Astrocyte of the spinal cord (primary cell): ENCODE data around the gene TENT4A.

ENCODE experiments used
- DNase-seq: peaks from one replicate; pipeline ENCODE4 v3.0.0; 2011; ENCODE audit warnings: low read depth, low spot score
- H3K4me3 ChIP-seq: 2 replicates; pipeline ENCODE4 v1.5.1; 2011; ENCODE audit warnings: low read depth, mild to moderate bottlenecking, low read length, moderate library complexity
- CTCF ChIP-seq: IDR thresholded peaks from 2 replicates; pipeline ENCODE4 v1.5.1; 2012; ENCODE audit warnings: low read depth, mild to moderate bottlenecking, low read length, inconsistent platforms
- in situ Hi-C: cut with HindIII; loops from 2 replicates; pipeline ENCODE4 v1.10.0; 2017; ENCODE audit warnings: low sequenced_read_pairs

TENT4A gene

DNA sequence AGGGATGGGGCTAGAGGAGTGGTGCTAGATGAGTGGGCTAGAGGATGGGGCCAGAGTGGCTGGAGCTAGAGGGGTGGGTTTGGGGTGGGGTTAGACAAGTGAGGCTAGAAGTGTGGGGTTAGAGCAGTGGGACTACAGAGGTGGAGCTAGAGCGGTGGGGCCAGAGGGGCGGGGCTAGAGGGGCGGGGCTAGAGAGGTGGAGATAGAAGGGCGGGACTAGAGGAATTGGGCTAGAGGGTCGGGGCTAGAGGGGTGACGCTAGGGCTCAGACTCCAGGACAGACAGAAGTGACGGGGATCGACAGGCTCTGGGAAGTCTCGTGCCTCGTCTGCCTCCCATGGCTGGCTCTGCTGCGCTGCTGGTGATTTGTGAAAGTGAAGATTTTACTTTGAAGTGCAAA, 31.0 kb upstream of the TENT4A start:
- TF ChIP-seq CTCF: no peak
- DNase-seq: no peak
- no peak overlapping the region for H3K4me3 ChIP-seq
- in situ Hi-C loops: no loop called here

DNA sequence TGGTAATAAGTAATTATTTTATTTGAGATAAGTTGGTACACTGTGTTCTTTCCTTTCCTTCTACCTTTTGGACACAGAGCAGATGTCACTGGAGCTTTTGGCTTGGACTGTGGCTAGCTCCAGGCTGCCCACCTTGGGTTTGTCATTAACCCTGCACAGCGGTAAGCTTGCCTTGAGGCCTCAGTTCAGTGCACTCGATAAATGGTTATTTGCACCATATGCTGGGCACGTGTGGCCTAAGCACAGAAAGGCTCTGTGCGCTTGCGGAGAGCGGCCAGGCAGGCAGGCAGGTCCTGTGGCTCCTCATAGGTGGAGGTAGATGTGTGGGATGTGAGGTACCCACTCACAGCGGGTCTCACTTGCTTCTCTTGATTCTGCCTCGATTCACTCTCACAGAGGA, 30.0 kb upstream of the TENT4A start:
- in situ Hi-C loops: no loop called here
- H3K4me3 ChIP-seq: no peak overlapping the region
- no peak for TF ChIP-seq CTCF
- no peak for DNase-seq

- TF ChIP-seq CTCF: no peak
- DNase-seq: no peak
- no peak overlapping the region for H3K4me3 ChIP-seq
- in situ Hi-C loops: no loop called here
Measured at GRCh38 chr5:6684075-6684474, 29.2 kb upstream of the TENT4A start.

- TF ChIP-seq CTCF: no peak
- H3K4me3 ChIP-seq: no peak overlapping the region
- no peak for DNase-seq
- in situ Hi-C loops: no loop called here
Measured at GRCh38 chr5:6686501-6686900, 26.7 kb upstream of the TENT4A start.

DNA sequence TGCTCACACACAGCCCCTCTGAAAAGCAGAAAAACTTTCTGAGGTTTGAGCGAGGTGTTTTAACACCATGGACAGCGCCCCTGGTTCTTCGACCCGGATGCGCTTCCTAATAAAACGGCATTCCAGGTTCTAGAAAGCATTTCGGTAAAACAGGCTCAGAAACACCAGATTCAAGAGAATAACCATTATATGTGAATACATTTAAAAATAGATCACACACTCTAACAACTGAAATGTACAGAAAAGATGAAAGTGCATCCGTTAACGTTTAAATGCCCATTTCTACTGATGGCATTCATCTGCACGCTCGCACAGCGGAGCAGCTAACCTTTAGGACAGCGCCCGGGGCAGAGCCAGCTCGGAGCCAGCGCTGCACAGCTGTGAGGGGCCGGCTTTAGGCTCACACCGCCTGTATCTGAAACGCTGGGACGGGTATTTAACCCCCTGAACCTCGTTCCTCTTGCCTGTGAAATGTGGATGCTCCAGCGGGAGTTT, 26.3 kb upstream of the TENT4A start:
- H3K4me3 ChIP-seq: peak overlapping the region; percentile 30
- in situ Hi-C loops: no loop called here

DNA sequence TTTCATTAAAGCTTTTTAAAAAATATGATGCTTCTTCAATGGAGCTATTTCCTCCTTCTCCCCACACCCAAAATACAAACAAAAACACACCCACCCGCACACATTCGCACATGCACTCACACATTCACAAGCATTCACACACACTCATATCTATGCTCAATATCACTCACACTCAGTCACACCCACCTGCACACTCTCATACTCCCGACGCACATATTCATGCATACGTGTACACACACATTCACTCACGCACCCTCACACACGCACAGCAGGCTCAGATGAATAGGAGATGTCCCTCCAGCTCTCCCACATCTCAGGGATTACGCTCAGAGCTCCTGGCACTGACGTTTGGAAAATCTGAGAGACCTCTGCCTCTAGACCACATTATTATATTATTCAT, 25.7 kb upstream of the TENT4A start:
- TF ChIP-seq CTCF: no peak
- H3K4me3 ChIP-seq: no peak overlapping the region
- in situ Hi-C loops: no loop called here
- no peak for DNase-seq

More for the DNA sequence above, 26.3 kb upstream of the TENT4A start:
- peak; percentile 66 for DNase-seq
- no peak for TF ChIP-seq CTCF

GRCh38 chr5:6692906-6693305, 20.3 kb upstream of the TENT4A start:
- no peak overlapping the region for H3K4me3 ChIP-seq
- TF ChIP-seq CTCF: no peak
- in situ Hi-C loops: no loop called here
- no peak for DNase-seq
